ENCODE measurements around the gene APOL4.

GRCh38 chr22:36218648-36219193, 17.1 kb upstream of the APOL4 start:
- TF ChIP-seq EZH2 (IDR thresholded peaks at IDR 0.05), result no peak
- TF ChIP-seq POLR2AphosphoS5 (IDR thresholded peaks at IDR 0.05; ENCODE audit: borderline replicate concordance, low read depth, low read length), result no peak
